CD4-positive, alpha-beta T cell treated with Interleukin-2 at 100 ng/mL for 4 hours (primary cell): ENCODE results near the gene F2RL3.
"Not testable (repeated sequence)": the region's sequence is repeated elsewhere in the genome, so short reads cannot be mapped to it uniquely, and the experiment has no call there.

Source experiments
- DNase-seq: peaks from one replicate; pipeline ENCODE4 v3.0.0-alpha.2; 2020; ENCODE audit warnings: low spot score

Gene F2RL3

GRCh38 chr19:16888629-16889365, at the start of gene F2RL3:
TSS of gene F2RL3 (plus strand) at chr19:16888999. CDS start at chr19:16889190, 191 bp downstream.
- DNase-seq, result no peak

GRCh38 chr19:16841391-16841926, 47.3 kb upstream of the F2RL3 start:
- DNase-seq, result no peak

- DNase-seq, result no peak
These were observed 41.9 kb upstream of the F2RL3 start for GRCh38 chr19:16846901-16847300.

- no peak for DNase-seq
These were observed 41.4 kb upstream of the F2RL3 start for GRCh38 chr19:16847430-16847829.

GRCh38 chr19:16849168-16849567, 39.6 kb upstream of the F2RL3 start:
- no peak for DNase-seq

DNA sequence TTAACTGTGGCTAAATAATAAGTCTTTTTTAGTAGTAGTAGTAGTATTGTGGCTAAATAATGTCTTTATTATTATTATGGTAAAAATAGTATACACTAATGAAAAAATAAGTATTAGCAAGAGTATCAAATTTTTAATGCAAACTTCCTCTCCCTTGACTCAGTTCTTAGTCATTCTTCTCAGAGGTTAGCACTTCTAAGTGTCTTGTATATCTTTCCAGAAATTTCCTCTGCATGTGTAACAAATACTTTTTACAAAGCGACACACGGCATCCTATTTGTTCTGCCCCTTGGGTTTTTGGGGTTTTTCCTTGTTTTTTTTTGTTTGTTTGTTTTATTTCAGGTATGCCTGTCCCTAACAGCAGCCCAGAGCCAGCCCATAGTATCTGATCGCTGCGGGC, 38.7 kb upstream of the F2RL3 start:
- DNase-seq, result no peak

DNA sequence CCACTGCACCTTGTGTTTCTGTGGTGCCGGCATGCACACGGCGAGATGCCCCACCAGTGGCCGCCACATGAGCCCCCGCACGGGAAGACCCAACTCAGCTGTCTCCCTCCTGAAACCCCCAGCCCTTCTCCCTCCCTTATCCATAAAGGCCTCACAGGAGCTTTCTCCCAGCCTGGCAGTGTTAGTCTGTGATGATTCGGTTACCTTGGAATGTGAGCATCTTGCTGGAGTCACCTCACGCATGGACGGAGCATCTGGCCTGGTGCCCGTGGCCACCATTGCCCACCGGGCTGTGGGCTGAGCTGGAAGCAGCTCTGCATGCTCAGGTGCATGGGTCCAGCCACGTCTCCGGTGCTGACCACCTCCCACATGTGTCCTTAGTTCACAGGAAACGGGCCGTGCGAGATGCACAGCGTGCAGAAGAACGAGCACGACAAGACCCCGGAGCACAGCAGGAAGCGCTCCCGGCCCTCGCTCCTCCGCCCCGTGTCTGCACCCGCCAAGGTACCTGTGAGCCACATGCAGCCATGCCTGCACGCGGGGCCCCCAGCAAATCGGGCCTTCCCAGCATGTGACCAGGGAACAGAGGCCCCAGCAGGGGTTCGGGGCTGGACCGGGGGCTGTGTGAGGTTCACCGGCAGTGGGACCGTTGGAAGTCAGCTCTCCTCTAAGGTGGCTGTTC, 37.6 kb upstream of the F2RL3 start:
- DNase-seq, result no peak

DNA sequence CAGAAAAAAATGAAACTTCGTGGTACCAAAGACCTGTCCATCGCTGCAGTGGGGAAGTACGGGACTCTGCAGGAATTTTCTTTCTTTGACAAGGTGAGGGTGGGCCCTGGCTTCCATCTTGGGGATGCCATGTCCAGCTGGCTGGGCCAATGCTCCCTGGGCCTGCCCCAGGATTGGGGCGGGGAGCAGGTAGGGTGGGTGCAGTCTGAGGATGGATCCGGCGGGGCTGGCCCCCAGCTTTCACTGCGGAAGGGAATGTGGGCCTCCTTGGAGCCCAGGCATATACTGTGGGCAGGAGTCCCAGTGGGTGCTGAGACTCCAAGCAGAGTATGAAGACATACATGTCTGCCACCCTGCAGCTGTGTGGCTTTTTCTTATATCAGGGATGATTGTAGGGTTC, 35.7 kb upstream of the F2RL3 start:
- no peak for DNase-seq

- DNase-seq, result no peak
These were observed 32.7 kb upstream of the F2RL3 start for GRCh38 chr19:16856091-16856490.

- DNase-seq, result no peak
These were observed 29.2 kb upstream of the F2RL3 start for GRCh38 chr19:16859626-16860025.

GRCh38 chr19:16860118-16860517, 28.7 kb upstream of the F2RL3 start:
- DNase-seq, result no peak

DNA sequence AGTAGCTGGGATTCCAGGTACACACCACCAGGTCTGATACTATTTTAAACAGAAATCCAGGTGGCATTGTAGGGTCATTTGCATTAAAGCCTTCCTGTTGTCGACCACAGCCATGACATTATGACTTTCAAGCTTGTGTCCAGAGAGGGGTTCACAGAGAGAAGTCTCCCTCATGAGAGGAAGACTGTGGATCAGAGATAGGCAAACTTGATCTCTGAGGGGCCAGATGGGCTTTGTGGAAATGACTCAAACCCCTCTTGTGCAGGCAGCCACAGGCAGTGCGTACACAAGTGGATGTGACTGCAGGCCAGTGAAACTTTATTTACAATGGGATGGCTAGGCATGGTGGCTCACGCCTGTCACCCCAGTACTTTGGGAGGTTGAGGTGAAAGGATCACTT, 27.8 kb upstream of the F2RL3 start:
- DNase-seq, result no peak

DNA sequence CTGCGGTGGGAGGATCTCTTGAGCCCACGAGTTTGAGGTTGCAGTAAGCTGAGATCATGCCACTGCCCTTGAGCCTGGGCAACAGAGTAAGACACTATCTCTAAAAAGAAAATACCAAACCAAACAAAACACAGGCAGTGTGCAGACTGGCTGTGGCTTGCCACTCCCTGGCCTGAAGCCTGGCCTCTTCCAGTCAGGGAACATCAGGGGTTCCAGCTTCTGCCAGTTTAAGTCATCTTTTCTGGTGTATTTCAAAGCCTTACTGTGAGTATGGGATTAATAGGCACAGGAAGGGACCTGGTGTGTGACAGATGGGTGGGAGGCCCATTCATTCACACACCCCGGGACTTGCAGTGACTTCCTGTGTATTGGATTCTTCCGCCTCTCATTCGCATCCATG, 27.0 kb upstream of the F2RL3 start:
- no peak for DNase-seq

GRCh38 chr19:16862826-16863415, 25.9 kb upstream of the F2RL3 start:
- no peak for DNase-seq

DNA sequence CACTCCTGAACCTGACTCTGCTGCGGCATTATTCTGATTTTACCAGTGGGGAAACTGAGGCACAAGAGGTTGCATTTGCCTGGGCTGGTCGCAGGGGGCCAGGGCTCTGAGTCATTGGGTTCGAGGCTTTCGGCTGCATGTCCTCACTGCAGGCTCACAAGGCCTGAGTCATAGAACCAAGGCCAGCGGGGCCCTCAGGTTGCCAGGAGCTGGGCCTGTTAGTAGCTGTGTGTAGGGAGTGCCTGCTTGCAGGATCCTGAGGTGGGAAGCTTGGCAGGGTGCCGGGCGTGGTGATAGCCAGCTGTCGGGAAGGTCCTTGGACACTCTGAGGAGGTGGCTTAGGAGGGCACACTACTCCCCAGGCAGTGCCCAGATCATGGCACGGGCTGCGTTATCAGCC, 21.6 kb upstream of the F2RL3 start:
- no peak for DNase-seq

DNA sequence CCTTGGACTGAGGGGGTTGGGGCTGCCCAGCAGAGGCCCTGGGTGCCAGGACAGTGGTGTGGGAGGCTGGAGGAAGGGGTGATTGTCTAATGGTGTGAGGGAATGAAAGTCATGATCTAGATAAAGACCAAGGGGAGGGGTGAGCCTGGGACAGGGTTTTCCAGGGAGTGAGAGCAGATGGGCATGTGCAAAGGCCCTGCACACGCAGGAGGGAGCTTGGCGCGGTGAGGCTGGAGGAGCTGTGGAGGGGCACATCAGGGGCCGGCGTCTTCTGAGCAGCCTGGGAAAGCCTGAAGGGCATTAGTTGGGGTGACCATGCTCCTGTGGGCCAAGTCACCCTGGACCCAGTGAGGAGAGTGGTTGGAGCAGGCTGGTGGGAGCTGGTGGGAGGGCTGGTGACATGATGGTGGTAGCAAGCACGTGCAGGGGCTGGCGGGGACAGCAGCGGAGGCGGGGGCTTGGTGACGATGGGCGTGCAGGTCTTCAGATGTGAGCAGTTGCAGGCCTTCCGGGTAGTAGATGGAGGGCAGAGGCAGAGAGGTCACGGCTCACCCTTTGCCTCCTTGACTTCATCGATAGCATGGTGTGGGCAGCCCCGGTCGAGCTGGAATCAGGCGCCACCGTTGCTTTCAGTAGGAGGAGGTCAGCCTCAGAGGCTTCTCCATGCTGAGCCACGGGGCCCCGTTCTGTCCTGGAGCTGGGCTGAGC, 20.2 kb upstream of the F2RL3 start:
- no peak for DNase-seq

- DNase-seq, result no peak
These were observed 19.3 kb upstream of the F2RL3 start for GRCh38 chr19:16869331-16869972.

DNA sequence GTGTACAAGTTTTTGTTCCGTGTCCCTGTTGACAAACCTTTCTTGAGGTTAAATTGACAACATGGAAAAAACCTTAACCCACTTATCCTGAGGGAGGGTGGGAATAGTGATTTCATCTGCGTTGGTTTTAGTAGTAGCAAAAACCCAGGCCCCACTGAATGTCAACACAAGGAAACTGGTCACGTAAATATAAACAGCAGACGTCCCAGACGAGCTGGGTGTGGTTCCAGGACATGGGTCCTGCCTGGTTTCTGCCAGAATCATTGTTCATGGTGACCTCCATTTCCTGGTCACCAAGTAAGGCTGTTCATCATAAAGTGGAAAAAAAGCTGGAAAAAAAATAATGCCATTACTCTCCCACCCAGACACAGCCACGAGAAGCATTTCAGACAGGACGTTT, 16.9 kb upstream of the F2RL3 start:
- DNase-seq, result no peak

DNA sequence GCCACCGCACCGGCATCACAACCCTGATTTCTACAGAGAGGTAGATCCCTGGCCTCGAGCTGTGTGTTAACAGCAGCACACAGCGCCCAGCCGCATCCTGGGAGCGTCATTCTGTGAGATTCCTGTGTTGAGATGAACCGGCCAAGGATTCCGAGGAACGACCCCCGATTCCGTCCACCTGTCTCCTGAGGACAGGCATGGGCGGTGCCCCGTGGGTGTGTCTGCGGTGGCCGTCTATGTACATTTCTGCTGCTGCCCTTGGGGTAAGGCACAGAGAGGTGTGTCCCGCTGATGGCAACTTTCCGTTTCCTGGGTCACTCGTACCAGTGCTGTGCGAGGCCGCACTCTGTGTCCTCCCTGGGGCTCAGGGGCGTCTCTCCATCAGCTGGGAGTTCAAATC, 16.1 kb upstream of the F2RL3 start:
- DNase-seq, result no peak

DNA sequence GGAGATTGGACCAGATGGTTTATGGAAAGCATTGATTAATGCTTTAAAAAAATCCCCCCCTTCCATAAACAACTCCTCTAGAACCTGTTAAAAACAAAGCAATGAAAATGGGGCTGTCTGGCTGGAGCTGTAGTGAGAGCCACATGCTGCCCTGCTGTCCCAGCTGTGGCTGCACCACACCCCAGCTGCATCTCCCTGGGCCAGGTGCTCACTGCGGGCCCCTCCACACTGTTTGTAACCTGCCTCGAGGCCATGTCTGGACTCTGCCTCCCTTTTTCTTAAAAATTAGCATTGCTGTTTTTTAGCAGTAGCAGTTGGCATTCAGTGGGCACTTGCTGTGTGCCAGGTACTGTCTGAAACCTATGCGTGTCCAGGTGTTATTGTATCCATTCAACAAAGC, 15.2 kb upstream of the F2RL3 start:
- DNase-seq, result no peak

- DNase-seq, result no peak
These were observed 14.4 kb upstream of the F2RL3 start for GRCh38 chr19:16874250-16874977.

GRCh38 chr19:16874978-16875299, 13.9 kb upstream of the F2RL3 start:
- DNase-seq, result not testable (repeated sequence)
